ENCODE measurements around the gene SHISA2.

- TF ChIP-seq EP300 (IDR thresholded peaks at IDR 0.05) (no peak), CTCF (IDR thresholded peaks at IDR 0.05) (no peak), POLR2A (IDR thresholded peaks at IDR 0.05) (no peak), POLR2AphosphoS5 (IDR thresholded peaks at IDR 0.05) (no peak)
These were observed 29.9 kb downstream of the SHISA2 start for GRCh38 chr13:26021956-26022355.

Measured in suprapubic skin (tissue), 4 donors.